IMR-90 (cell line): ENCODE data around the gene RHOB. TPM values are rescaled to one million over a fixed set of nuclear protein-coding genes. Genes with fewer than 3 reads are reported as not detected.

ENCODE experiments used
- ATAC-seq: fragments of 200-7000 bp; cut with Tn5 transposase; 2 replicates; pipeline ENCODE4 v1.9.1; 2020; ENCODE audit warnings: low read depth, mild to moderate bottlenecking, moderate library complexity
- BruUV-seq: library from RNA; stranded (reverse); fragments of 400-500 nt; replicated peaks from 2 replicates; lab custom pipeline; 2021; lab: Mats Ljungman, UMichigan
- CTCF ChIA-PET: fragments of 300-600 bp; formaldehyde crosslinking; extraction: SDS; loops from one replicate; lab custom pipeline; 2021; ENCODE audit warnings: antibody characterized with exemption; lab: Yijun Ruan, JAX
- POLR2A ChIA-PET: fragments of 300-600 bp; sonication (Branson Sonifier 250); formaldehyde crosslinking; loops from one replicate; lab custom pipeline; 2022; ENCODE audit warnings: antibody characterized with exemption; ENCODE audit not compliant: unreplicated experiment; lab: Charles Lee
- DNase-seq: peaks from one replicate; pipeline ENCODE4 v3.0.0; 2013
- H2AFZ ChIP-seq: replicated peaks from 2 replicates; pipeline ENCODE3; 2013; ENCODE audit warnings: low read length, mild to moderate bottlenecking; ENCODE audit not compliant: poor library complexity
- H2AK5ac ChIP-seq: 2 replicates; pipeline ENCODE4 v1.6.1; 2013; ENCODE audit warnings: low read depth, low read length, inconsistent platforms
- H2AK9ac ChIP-seq: replicated peaks from 2 replicates; pipeline ENCODE3; 2013; ENCODE audit warnings: mild to moderate bottlenecking, low read depth, low read length, moderate library complexity; ENCODE audit not compliant: poor library complexity
- H2BK120ac ChIP-seq: 2 replicates; pipeline ENCODE4 v1.6.1; 2013; ENCODE audit warnings: low read depth, low read length, inconsistent platforms
- H2BK15ac ChIP-seq: 3 replicates; pipeline ENCODE4 v1.6.1; 2013; ENCODE audit warnings: low read depth, low read length, inconsistent platforms
- H2BK20ac ChIP-seq: 2 replicates; pipeline ENCODE4 v1.6.1; 2013; ENCODE audit warnings: low read depth, mild to moderate bottlenecking, inconsistent platforms, low read length, moderate library complexity
- H2BK5ac ChIP-seq: 2 replicates; pipeline ENCODE4 v1.6.1; 2013; ENCODE audit warnings: mild to moderate bottlenecking, low read depth, low read length, inconsistent platforms; ENCODE audit not compliant: poor library complexity, severe bottlenecking
- H3K14ac ChIP-seq: replicated peaks from 2 replicates; pipeline ENCODE4 v1.6.1; 2013; ENCODE audit warnings: low read depth, low read length, inconsistent platforms
- H3K18ac ChIP-seq: 2 replicates; pipeline ENCODE4 v1.6.1; 2013; ENCODE audit warnings: low read depth, low read length, control low read depth
- H3K23ac ChIP-seq: 2 replicates; pipeline ENCODE4 v1.6.1; 2013; ENCODE audit warnings: low read depth, low read length, inconsistent platforms
- H3K27ac ChIP-seq: 2 replicates; pipeline ENCODE4 v1.5.1; 2013; ENCODE audit warnings: mild to moderate bottlenecking, control low read depth, low read length; ENCODE audit not compliant: insufficient read depth
- H3K27me3 ChIP-seq: 2 replicates; pipeline ENCODE4 v1.6.1; 2013; ENCODE audit warnings: low read length; ENCODE audit not compliant: control insufficient read depth, insufficient read depth
- H3K36me3 ChIP-seq: 2 replicates; pipeline ENCODE4 v1.6.1; 2013; ENCODE audit warnings: low read length, mixed read lengths; ENCODE audit not compliant: control insufficient read depth, insufficient read depth
- H3K4ac ChIP-seq: 2 replicates; pipeline ENCODE4 v1.6.1; 2013; ENCODE audit warnings: low read depth, low read length, inconsistent platforms
- H3K4me1 ChIP-seq: 2 replicates; pipeline ENCODE4 v1.6.1; 2013; ENCODE audit warnings: low read length, mixed read lengths; ENCODE audit not compliant: control insufficient read depth, insufficient read depth
- H3K4me2 ChIP-seq: 2 replicates; pipeline ENCODE4 v1.6.1; 2013; ENCODE audit warnings: low read depth, mild to moderate bottlenecking, control low read depth, low read length, moderate library complexity
- H3K4me3 ChIP-seq: 2 replicates; pipeline ENCODE4 v1.5.1; 2013; ENCODE audit warnings: low read depth, mild to moderate bottlenecking, control low read depth, low read length, moderate library complexity; ENCODE audit not compliant: insufficient read depth
- H3K56ac ChIP-seq: 2 replicates; pipeline ENCODE4 v1.6.1; 2013; ENCODE audit warnings: low read length, inconsistent platforms; ENCODE audit not compliant: insufficient read depth; ENCODE audit errors: extremely low read depth
- H3K79me1 ChIP-seq, 2 experiments: 2 replicates each; pipeline ENCODE4 v1.6.1; 2013; ENCODE audit warnings: low read length in 2 of 2, inconsistent platforms in 1 of 2, low read depth in 1 of 2
- H3K9ac ChIP-seq: 2 replicates; pipeline ENCODE4 v1.6.1; 2013; ENCODE audit warnings: low read depth, low read length, control low read depth
- H3K9me1 ChIP-seq: 2 replicates; pipeline ENCODE4 v1.6.1; 2013; ENCODE audit warnings: low read length, inconsistent platforms; ENCODE audit not compliant: insufficient read depth
- H3K9me3 ChIP-seq: 2 replicates; pipeline ENCODE4 v1.6.1; 2013; ENCODE audit warnings: low read length; ENCODE audit not compliant: control insufficient read depth, insufficient read depth
- H4K20me1 ChIP-seq: 2 replicates; pipeline ENCODE4 v1.6.1; 2013; ENCODE audit warnings: low read length, inconsistent platforms; ENCODE audit not compliant: insufficient read depth
- H4K5ac ChIP-seq: 2 replicates; pipeline ENCODE4 v1.6.1; 2013; ENCODE audit warnings: mild to moderate bottlenecking, low read depth, low read length, control low read depth
- H4K8ac ChIP-seq, 2 experiments: 2 replicates each; pipeline ENCODE4 v1.6.1; 2013; ENCODE audit warnings: low read depth in 2 of 2, low read length in 2 of 2, control low read depth in 1 of 2, inconsistent platforms in 1 of 2
- H4K91ac ChIP-seq: 2 replicates; pipeline ENCODE4 v1.6.1; 2013; ENCODE audit warnings: low read depth, low read length, inconsistent platforms; ENCODE audit not compliant: insufficient read depth
- ELK1 ChIP-seq: fragments of 150-350 bp; IDR thresholded peaks from 2 replicates; pipeline ENCODE4 v1.6.1; 2016; ENCODE audit warnings: low read depth, mild to moderate bottlenecking, low read length, moderate library complexity, borderline replicate concordance
- RFX5 ChIP-seq: IDR thresholded peaks from 2 replicates; pipeline ENCODE4 v1.8.0; 2012; ENCODE audit warnings: low read depth, mild to moderate bottlenecking, low read length, moderate library complexity
- WGBS, 2 experiments: methylation state at CpG; one replicate each; pipeline versions ENCODE4 v1.1.5 to v1.1.7; 2013; ENCODE audit warnings: missing lambda C conversion rate in 2 of 2; ENCODE audit not compliant: insufficient read length in 1 of 2; ENCODE audit errors: extremely low coverage in 2 of 2; 5-methylcytosine and 5-hydroxymethylcytosine counted together
- dilution Hi-C: fragments of 300-500 bp; cut with HindIII; formaldehyde crosslinking; loops from one replicate; pipeline ENCODE4 v1.14.3; 2018; ENCODE audit warnings: low sequenced_read_pairs; ENCODE audit not compliant: unreplicated experiment
- in situ Hi-C: fragments of 300-500 bp; cut with MboI; formaldehyde crosslinking; loops from 3 replicates; pipeline ENCODE4 v1.14.3; 2019; ENCODE audit warnings: low sequenced_read_pairs, inconsistent platforms, mixed read lengths
- intact Hi-C: fragments of 100-400 bp; cut with micrococcal nuclease; formaldehyde crosslinking; loops from 2 replicates; pipeline ENCODE4 v1.10.0; 2022
- polyA plus RNA-seq, 3 experiments: library from polyadenylated mRNA; depleted of rRNA; stranded (reverse); fragments of >200 nt; gene quantifications; 2 replicates each; pipeline ENCODE4 v1.2.3, GENCODE V29; 2012; ENCODE audit warnings: low replicate concordance in 1 of 3
- total RNA-seq: library from RNA; depleted of rRNA; stranded (reverse); fragments of >200 nt; gene quantifications from 2 replicates; pipeline ENCODE4 v1.2.3, GENCODE V29; 2012

The RHOB gene
- total and polyA plus RNA-seq, 2 of the 4 experiments (the other 2 are of a cell fraction), result 112 to 149 TPM

GRCh38 chr2:20401489-20401835 lies 45.4 kb upstream of the RHOB start:
- intact Hi-C loops, result no loop called here
- no CpG with 5 or more reads among the region's 6 CpGs for WGBS, 2 experiments
- Histone ChIP-seq H3K4me2 (no peak overlapping the region), H2AFZ (no peak overlapping the region), H4K5ac (no peak overlapping the region), H3K9me1 (peaks cover 6% of the 10 kb centered on the region; the same call in 1 of the 2 replicates), H4K91ac (no peak overlapping the region), H2BK20ac (no peak overlapping the region), H3K56ac (no peak overlapping the region), H4K20me1 (no peaks in the 10 kb centered on the region), H2BK5ac (no peak overlapping the region), H4K8ac (no peak overlapping the region), H3K18ac (no peak overlapping the region), H3K9me3 (no peaks in the 10 kb centered on the region), H3K9ac (no peak overlapping the region), H3K4me3 (no peak overlapping the region), H2AK5ac (no peak overlapping the region), H3K4ac (no peak overlapping the region), H3K36me3 (no peaks in the 10 kb centered on the region), H2BK15ac (no peak overlapping the region), H3K4me1 (peaks cover 4% of the 10 kb centered on the region), H2BK120ac (no peak overlapping the region), H3K79me1 (no peaks in the 10 kb centered on the region), H3K27ac (no peak overlapping the region), H3K27me3 (peaks cover 2% of the 10 kb centered on the region), H2AK9ac (no peak overlapping the region), H3K23ac (no peak overlapping the region), H3K14ac (no peak overlapping the region)
- DNase-seq, result no peak
- CTCF ChIA-PET, result no interaction called here
- ATAC-seq, result no peak
- POLR2A ChIA-PET, result no interaction called here
- TF ChIP-seq ELK1 (no peak), RFX5 (no peak)
- in situ Hi-C loops, result no loop called here
- dilution Hi-C loops, result no loop called here
- no TSS peak for BruUV-seq
